T-helper 1 cell (primary cell): ENCODE data around the gene RBFOX1.

Experiments used
- DNase-seq, 5 donors: peaks; one replicate each; pipeline ENCODE4 v3.0.0-alpha.2; 2012 to 2020

The RBFOX1 gene

GRCh38 chr16:7376227-7376626, 43.6 kb downstream of the RBFOX1 start:
- DNase-seq, result no peak

GRCh38 chr16:7377231-7377630, 44.6 kb downstream of the RBFOX1 start:
- no peak for DNase-seq

GRCh38 chr16:7378024-7378695, 45.5 kb downstream of the RBFOX1 start:
- DNase-seq, result no peak

GRCh38 chr16:7380441-7380840, 47.8 kb downstream of the RBFOX1 start:
- DNase-seq, result no peak

GRCh38 chr16:7380911-7381310, 48.3 kb downstream of the RBFOX1 start:
- no peak for DNase-seq

- no peak for DNase-seq
Measured at GRCh38 chr16:7381671-7382070, 49.0 kb downstream of the RBFOX1 start.

- no peak for DNase-seq
Measured at GRCh38 chr16:7382521-7382920, 49.9 kb downstream of the RBFOX1 start.

GRCh38 chr16:7390974-7391373, 58.3 kb downstream of the RBFOX1 start:
- DNase-seq, result no peak

- no peak for DNase-seq
Measured at GRCh38 chr16:7391694-7392093, 59.0 kb downstream of the RBFOX1 start.

- DNase-seq, result no peak
Measured at GRCh38 chr16:7392206-7392605, 59.6 kb downstream of the RBFOX1 start.

GRCh38 chr16:7393680-7394079, 61.0 kb downstream of the RBFOX1 start:
- DNase-seq, result no peak

- no peak for DNase-seq
Measured at GRCh38 chr16:7394720-7395336, 62.2 kb downstream of the RBFOX1 start.

GRCh38 chr16:7397901-7398300, 65.3 kb downstream of the RBFOX1 start:
- DNase-seq, result no peak

GRCh38 chr16:7398536-7398935, 65.9 kb downstream of the RBFOX1 start:
- no peak for DNase-seq

- no peak for DNase-seq
Measured at GRCh38 chr16:7399296-7399695, 66.7 kb downstream of the RBFOX1 start.

GRCh38 chr16:7400117-7400890, 67.7 kb downstream of the RBFOX1 start:
- no peak for DNase-seq

GRCh38 chr16:7404217-7404616, 71.6 kb downstream of the RBFOX1 start:
- DNase-seq, result no peak

- DNase-seq, result no peak
Measured at GRCh38 chr16:7405166-7405565, 72.5 kb downstream of the RBFOX1 start.

GRCh38 chr16:7408700-7409365, 76.2 kb downstream of the RBFOX1 start:
- no peak for DNase-seq

GRCh38 chr16:7419441-7419840, 86.8 kb downstream of the RBFOX1 start:
- DNase-seq, result no peak

GRCh38 chr16:7420079-7420478, 87.4 kb downstream of the RBFOX1 start:
- DNase-seq, result no peak

GRCh38 chr16:7420843-7421242, 88.2 kb downstream of the RBFOX1 start:
- DNase-seq, result no peak

- no peak for DNase-seq
Measured at GRCh38 chr16:7421578-7421977, 88.9 kb downstream of the RBFOX1 start.
